Right cardiac atrium (tissue), 5 donors: ENCODE data around the gene ATP11A. TPM values are rescaled to one million over a fixed set of nuclear protein-coding genes. Genes with fewer than 3 reads are reported as not detected.

Experiments used
- ATAC-seq, 2 donors: fragments of 200-7000 bp; cut with Tn5 transposase; one replicate each; pipeline versions ENCODE4 v1.8.0 to v1.9.1; 2020; ENCODE audit warnings: moderate library complexity in 2 of 2, mild to moderate bottlenecking in 1 of 2
- DNase-seq, 3 donors: peaks; one replicate each; pipeline ENCODE4 v3.0.0-alpha.2; 2020
- H3K27ac ChIP-seq: one replicate; pipeline ENCODE4 v1.5.1; 2013; ENCODE audit warnings: mild to moderate bottlenecking, low read length, control low read depth, moderate library complexity
- H3K27me3 ChIP-seq: one replicate; pipeline ENCODE4 v1.6.1; 2013; ENCODE audit not compliant: control insufficient read depth, insufficient read depth
- H3K4me1 ChIP-seq: one replicate; pipeline ENCODE4 v1.6.1; 2013; ENCODE audit warnings: low read length; ENCODE audit not compliant: control insufficient read depth, insufficient read depth
- H3K4me3 ChIP-seq: one replicate; pipeline ENCODE4 v1.5.1; 2013; ENCODE audit warnings: low read length, control low read depth
- H3K9me3 ChIP-seq: one replicate; pipeline ENCODE4 v1.6.1; 2013; ENCODE audit warnings: low read length; ENCODE audit not compliant: control insufficient read depth
- WGBS: extraction: QIAGEN DNeasy Blood & Tissue Kit; methylation state at CpG from one replicate; pipeline ENCODE4 v1.1.7; 2013; 5-methylcytosine and 5-hydroxymethylcytosine counted together
- intact Hi-C, 4 donors: fragments of 100-400 bp; cut with DNase I; formaldehyde crosslinking; loops; one replicate each; pipeline versions ENCODE4 v1.11.0 to v1.14.0; 2022 to 2023
- long read RNA-seq, 4 donors: library from polyadenylated mRNA; unstranded; transcript quantifications; one replicate each; pipeline ENCODE4 v2.0.0, GENCODE V29; 2020 to 2021
- polyA plus RNA-seq: library from polyadenylated mRNA; stranded (reverse); fragments of 200-250 nt; gene quantifications from one replicate; pipeline ENCODE4 v1.2.3, GENCODE V29; 2013
- total RNA-seq, 4 donors: library from RNA; stranded (reverse); fragmentation: NEBNext Ultra II Directional; extraction: Animal tissue kit (Norgen Biotek cat#: 25700); gene quantifications; one replicate each; pipeline ENCODE4 v1.2.1, GENCODE V29; 2021
- donor health status: healthy with polysubstance abuse.
- donor health status: DM: no; HTN: yes; CAD: no.
- donor health status: DM: no; HTN: no; CAD: no.
- donor health status: DM: no; HTN: yes; CAD: no; lungs with severe emphysema.
- donor health status: DM: yes; HTN: yes; CAD: no.

Gene ATP11A
- total RNA-seq (100 to 1,000 TPM in 1 of 4 donors, 10 to 100 TPM in 3; 53.7 to 100 (median 87.8) TPM), polyA plus RNA-seq (19.5 TPM)
- long read RNA-seq, donor 1, full-length matches to known transcripts = 16 of 55 reads
- long read RNA-seq, donor 1, partial matches to known transcripts = 10 of 55 reads
- long read RNA-seq, donor 1, other reads (novel, unspliced or antisense) = 29 of 55 reads
- long read RNA-seq, donor 2, transcript ATP11A-217 (1 exons, 3,542 nt) = major isoform, 8 of 18 reads
- long read RNA-seq, donor 2, partial matches to known transcripts = 2 of 18 reads
- long read RNA-seq, donor 2, other reads (novel, unspliced or antisense) = 8 of 18 reads
- long read RNA-seq, donor 3, transcript ATP11A-217 (1 exons, 3,542 nt) = major isoform, 12 of 66 reads
- long read RNA-seq, donor 3, partial matches to known transcripts = 1 of 66 reads
- long read RNA-seq, donor 3, other reads (novel, unspliced or antisense) = 53 of 66 reads
- long read RNA-seq, donor 4, transcript ATP11A-217 (1 exons, 3,542 nt) = major isoform, 12 of 20 reads
- long read RNA-seq, donor 4, partial matches to known transcripts = 2 of 20 reads
- long read RNA-seq, donor 4, other reads (novel, unspliced or antisense) = 6 of 20 reads

DNA sequence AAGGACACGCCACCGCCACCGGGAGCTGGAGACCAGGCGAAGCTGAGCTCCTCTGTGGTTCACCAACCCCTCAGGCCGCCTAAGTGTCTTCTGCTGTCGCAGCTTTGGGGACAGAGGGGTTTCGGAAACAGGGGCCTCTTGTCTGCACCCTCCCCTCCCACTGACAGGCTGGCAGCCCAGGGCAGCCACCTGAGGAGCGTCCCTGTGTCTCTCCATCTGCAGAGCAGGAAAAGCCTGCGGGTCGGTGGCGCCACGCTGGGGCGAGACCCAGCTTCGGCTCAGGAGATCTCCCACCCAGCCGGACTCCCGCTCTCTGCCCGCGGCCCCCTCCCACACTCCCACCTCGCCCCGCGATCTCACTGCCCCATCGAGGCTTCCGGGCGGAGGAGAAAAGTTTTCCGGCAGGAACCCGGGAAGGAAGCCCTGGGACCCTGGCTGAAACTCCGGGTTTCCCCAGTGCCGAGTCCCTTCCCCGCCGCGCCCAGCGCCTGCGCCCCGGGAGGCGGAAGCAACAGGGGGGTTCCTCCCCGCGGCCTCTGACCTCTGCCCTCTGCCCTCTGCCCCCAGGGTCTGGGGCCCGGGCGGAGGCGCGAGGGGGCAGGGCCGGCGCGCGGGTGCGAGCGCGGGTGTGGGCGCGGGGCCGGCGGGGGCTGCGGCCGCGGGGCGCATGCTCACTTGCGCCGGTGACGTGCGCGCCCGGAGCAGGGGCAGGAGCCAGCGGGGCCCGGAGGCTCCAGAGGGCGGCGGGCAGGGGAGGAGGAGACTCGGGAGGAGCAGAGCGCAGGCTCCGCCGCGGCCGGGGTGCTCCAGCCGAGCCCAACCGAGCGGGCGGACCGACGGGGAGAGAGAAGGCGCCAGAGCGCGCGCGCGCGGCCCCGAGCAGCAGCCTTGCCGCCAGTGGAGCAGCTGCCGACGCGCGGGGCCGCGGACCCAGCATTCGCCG is at the start of gene ATP11A:
ATP11A (plus strand) TSS at position 736 of the 943 bp plus-strand sequence. CDS start 379 bp downstream, outside the sequence.
- Histone ChIP-seq H3K27me3 (no peaks in the 10 kb centered on the region), H3K27ac (peak within 1 kb of the TSS; percentile 70), H3K4me1 (peaks cover 10% of the 10 kb centered on the region), H3K9me3 (no peaks in the 10 kb centered on the region), H3K4me3 (peak within 1 kb of the TSS; percentile 88)
- intact Hi-C loops = loop anchor here in 1 of 4 donors (5.0 kb wide), 1 partner anchor 48 kb away; no protein-coding TSS in a partner anchor
- 1% methylated on average over 95 of the region's 95 CpGs for WGBS
- peak; percentile 96 to 98 (median 98) for DNase-seq
- peak; percentile 92 to 96 for ATAC-seq

DNA sequence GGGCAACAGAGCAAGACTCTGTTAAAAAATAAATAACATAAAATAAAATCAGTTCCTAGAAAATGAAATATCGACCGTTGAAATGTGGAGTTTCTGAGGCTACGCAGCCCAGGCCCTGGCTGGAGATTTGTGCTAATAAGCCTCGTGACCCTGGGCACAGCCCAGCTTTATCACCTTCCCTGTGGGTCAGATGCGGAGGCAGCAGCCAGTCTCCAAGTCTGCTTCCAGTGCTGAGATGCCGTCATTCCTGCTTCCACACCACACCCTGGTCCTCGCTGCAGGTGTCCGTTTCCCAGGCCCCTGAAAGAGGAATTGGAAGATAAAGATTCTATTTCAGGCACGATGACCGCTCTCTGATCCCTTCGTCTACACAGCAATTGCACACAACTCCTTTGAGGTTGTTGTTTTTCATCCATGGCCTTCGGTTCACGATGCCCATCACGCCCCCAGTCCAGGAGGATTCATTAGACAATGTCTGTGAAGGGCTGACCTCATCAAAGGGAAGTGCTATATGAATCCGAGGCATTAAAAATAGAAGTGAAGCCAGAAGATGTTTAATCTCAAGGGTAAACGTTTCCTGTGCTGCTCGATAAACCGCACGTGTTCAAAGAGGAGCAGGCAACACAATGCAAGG is 48.3 kb upstream of the ATP11A start:
- Histone ChIP-seq H3K27me3 (no peaks in the 10 kb centered on the region), H3K9me3 (no peaks in the 10 kb centered on the region), H3K4me1 (no peaks in the 10 kb centered on the region), H3K4me3 (no peak overlapping the region), H3K27ac (no peak overlapping the region)
- ATAC-seq (no peak), DNase-seq (no peak)
- WGBS = 56% methylated on average over 19 of the region's 19 CpGs
- intact Hi-C loops = loop anchor here in 3 of 4 donors (2.0 to 10.0 kb wide), 3 partner anchors 231 to 233 kb away; no protein-coding TSS in a partner anchor

DNA sequence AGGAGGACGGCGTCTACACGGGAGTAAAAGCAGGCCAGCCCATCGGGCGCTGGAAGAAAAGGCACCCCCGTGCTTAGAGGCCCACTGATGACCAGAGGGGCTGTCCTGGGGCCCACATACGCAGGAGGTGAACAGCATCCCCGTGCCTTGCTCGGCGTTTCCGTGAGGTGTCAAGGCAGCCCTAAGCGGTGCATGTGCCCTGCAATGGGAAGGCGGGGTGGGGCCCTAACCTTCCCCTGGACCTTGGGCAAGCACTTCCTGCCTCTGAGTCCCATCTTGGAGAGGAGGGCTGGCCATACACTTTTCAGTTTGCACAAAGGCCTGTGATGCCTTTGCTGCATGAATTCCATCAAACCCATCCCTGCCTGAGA is 47.8 kb upstream of the ATP11A start:
- 73% methylated on average over 13 of the region's 13 CpGs for WGBS
- no peaks in the 10 kb centered on the region for H3K9me3 ChIP-seq
- no peak overlapping the region for H3K4me3 ChIP-seq
- ATAC-seq (no peak), DNase-seq (no peak)
- no peak overlapping the region for H3K27ac ChIP-seq
- H3K27me3 ChIP-seq = no peaks in the 10 kb centered on the region
- no peaks in the 10 kb centered on the region for H3K4me1 ChIP-seq
- intact Hi-C loops = loop anchor here in 2 of 4 donors (5.0 to 10.0 kb wide), 2 partner anchors 230 to 233 kb away; no protein-coding TSS in a partner anchor

DNA sequence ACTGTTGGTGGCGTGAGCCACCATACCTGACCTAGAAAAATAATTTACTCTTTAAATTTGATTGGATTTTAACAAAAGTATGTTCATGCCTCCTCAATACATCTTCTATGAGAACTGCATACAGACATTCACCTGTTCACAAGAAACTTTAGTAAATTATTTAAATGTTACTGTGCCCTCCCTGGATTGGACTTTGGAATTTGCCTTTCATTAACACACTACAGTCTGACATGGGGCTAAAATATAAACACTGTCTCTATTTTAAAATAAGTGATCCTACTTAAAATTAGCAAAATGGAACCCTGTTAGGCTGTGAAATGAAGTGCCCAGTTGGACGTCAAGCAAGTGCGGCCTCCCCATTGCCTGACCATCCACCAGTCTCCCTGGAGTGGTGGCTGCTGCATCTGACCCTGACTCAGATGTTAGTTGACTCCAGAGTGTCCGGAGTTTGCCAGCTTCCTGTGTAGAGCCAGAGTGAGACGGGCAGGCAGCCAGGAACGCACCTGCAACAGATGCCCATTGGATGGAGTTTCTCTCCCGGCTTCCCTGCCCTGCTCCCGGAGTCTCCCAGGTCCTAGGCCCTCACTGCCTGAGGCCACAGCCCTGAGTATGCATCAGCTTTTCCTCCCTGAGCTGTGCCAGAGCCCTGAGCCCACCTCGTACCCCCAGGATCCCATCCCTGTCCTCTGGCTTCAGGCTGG is 45.9 kb upstream of the ATP11A start:
- Histone ChIP-seq H3K4me3 (no peak overlapping the region), H3K27ac (no peak overlapping the region), H3K27me3 (no peaks in the 10 kb centered on the region), H3K4me1 (no peaks in the 10 kb centered on the region), H3K9me3 (no peaks in the 10 kb centered on the region)
- DNase-seq (no peak), ATAC-seq (no peak)
- intact Hi-C loops = loop anchor here in 2 of 4 donors (5.0 to 10.0 kb wide), 2 partner anchors 228 to 231 kb away; no protein-coding TSS in a partner anchor
- 87% methylated on average over 9 of the region's 9 CpGs for WGBS

DNA sequence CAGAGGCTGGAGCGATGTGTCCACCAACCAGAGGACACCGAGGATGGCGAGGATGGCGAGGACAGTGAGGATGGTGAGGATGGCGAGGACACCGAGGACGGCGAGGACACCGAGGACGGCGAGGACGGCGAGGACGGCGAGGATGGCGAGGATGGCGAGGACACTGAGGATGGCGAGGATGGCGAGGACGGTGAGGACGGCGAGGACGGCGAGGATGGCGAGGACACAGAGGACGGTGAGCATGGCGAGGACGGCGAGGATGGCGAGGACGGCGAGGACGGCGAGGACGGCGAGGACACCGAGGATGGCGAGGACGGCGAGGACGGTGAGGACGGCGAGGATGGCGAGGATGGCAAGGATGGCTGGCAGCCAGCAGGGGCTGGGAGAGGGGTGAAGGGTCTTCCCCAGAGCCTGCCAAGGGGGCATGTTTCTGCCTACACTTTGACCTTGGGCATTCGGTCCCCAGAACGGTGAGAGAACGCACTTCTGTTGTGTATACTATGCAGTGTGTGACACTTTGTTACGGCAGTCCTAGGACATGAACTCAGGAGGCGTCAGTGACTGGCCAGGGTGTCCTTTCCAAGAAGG is 44.4 kb upstream of the ATP11A start:
- Histone ChIP-seq H3K27me3 (no peaks in the 10 kb centered on the region), H3K4me1 (no peaks in the 10 kb centered on the region), H3K4me3 (no peak overlapping the region), H3K9me3 (no peaks in the 10 kb centered on the region), H3K27ac (no peak overlapping the region)
- intact Hi-C loops = loop anchor here in 1 of 4 donors (10.0 kb wide), 1 partner anchor 229 kb away; no protein-coding TSS in a partner anchor
- ATAC-seq (no peak), DNase-seq (no peak)
- WGBS = 91% methylated on average over 49 of the region's 49 CpGs

DNA sequence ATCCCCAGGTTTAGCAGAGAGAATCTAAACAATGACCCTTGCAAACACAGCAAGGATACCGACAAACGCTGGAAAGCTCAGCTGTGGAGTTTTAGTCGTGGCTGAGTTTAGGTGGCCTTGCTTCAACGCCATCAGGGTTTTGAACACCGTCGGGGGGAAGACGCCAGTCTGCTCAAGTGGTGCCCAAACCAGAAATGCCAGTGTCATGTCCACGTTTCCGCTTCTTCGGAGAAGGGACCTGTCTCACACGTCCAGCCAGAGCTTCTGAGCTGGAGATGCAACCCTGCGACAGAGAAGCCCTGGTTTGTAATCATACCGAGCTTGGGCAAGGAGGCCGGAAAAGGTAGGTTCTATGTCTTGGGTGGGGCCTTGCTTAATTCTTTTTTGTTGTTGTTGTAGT is 42.6 kb upstream of the ATP11A start:
- Histone ChIP-seq H3K4me1 (no peaks in the 10 kb centered on the region), H3K27ac (no peak overlapping the region), H3K9me3 (no peaks in the 10 kb centered on the region), H3K4me3 (no peak overlapping the region), H3K27me3 (no peaks in the 10 kb centered on the region)
- intact Hi-C loops = loop anchor here in 1 of 4 donors (10.0 kb wide), 1 partner anchor 228 kb away; no protein-coding TSS in a partner anchor
- 91% methylated on average over 14 of the region's 14 CpGs for WGBS
- ATAC-seq (no peak), DNase-seq (no peak)

DNA sequence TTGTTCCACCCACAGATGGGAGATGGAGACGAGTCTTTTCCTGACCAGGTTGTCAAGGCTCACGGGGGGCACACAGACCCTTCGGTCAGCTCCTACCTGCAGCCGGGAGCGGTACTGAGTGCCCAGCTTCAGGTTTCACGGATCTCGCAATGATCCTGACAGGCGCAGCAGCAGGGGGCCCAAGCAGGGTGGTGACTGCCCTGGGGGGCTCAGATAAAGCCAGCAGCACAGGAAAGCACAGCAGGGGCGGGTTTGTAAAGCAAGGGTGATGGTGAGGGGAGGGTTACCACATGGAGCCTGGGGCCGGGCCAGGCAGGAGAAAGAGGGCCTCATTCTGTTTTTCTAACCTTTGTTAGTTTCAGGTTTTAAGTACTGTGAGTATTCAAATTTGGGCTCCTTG is 41.7 kb upstream of the ATP11A start:
- intact Hi-C loops = loop anchor here in 1 of 4 donors (10.0 kb wide), 1 partner anchor 227 kb away; no protein-coding TSS in a partner anchor
- 88% methylated on average over 10 of the region's 10 CpGs for WGBS
- DNase-seq (no peak), ATAC-seq (no peak)
- H3K9me3 ChIP-seq = no peaks in the 10 kb centered on the region
- H3K4me1 ChIP-seq = no peaks in the 10 kb centered on the region
- no peak overlapping the region for H3K4me3 ChIP-seq
- no peaks in the 10 kb centered on the region for H3K27me3 ChIP-seq
- H3K27ac ChIP-seq = no peak overlapping the region

DNA sequence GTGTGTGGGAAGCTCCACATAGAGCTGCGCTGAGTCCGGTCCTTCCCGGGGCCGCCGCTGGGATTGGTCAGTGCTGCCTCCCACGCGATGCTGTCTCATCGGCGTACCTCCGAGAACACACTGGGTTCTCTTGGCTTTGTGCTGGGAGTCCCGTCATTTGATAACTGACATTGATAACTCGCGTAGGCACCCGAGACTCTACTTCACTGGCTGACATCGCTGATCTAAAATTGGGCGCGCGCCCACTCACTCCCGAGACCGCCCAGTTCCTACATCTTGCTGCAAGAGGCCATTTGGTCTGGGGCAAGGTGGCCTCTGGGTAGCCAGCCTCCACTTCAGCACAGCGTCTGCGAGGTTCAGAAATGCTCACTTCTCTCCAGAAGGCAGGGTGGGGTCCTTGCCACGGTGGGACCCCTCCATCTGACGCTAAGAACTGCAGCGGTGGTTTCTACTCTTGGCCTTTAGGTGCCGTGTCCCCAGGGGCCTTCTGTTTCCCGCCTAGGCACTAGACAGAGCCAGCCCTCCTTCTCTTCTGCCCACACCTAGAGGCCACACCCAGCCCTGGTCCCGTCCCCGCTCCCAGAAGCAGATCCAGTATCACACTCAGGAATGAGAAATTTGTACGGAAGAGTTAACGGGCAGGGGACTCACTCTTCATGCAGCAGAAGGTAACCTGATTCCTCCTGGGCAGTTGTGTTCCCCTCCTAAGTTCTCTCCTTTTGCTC is 40.7 kb upstream of the ATP11A start:
- ATAC-seq = no peak
- no peaks in the 10 kb centered on the region for H3K9me3 ChIP-seq
- DNase-seq = no peak
- intact Hi-C loops = loop anchor here in 1 of 4 donors (10.0 kb wide), 1 partner anchor 226 kb away; no protein-coding TSS in a partner anchor
- no peak overlapping the region for H3K27ac ChIP-seq
- H3K27me3 ChIP-seq = no peaks in the 10 kb centered on the region
- WGBS = 94% methylated on average over 31 of the region's 31 CpGs
- no peak overlapping the region for H3K4me3 ChIP-seq
- H3K4me1 ChIP-seq = no peaks in the 10 kb centered on the region

DNA sequence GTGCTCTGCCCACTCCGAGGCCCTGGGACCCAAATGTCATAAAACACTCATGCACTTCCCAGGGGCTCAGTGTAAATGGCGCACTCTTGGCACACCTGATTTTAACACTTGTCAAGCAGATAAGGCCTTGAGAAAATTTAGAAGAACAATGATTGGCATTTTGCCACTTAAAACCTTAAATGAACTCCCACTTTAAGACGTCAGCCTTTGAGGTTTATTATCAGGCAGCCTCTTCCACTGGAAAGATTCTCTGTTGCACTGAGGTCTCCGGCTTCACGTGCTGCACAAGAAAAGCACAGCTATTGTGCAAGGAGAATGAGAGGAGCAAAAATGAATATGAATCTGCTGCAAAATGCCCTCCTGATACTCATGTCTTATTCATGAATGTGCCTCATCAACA is 38.5 kb upstream of the ATP11A start:
- intact Hi-C loops = no loop called here
- ATAC-seq (peak; percentile 56 to 84), DNase-seq (no peak)
- WGBS = 45% methylated on average over 5 of the region's 5 CpGs
- H3K27ac ChIP-seq = no peak overlapping the region
- no peaks in the 10 kb centered on the region for H3K9me3 ChIP-seq
- H3K27me3 ChIP-seq = no peaks in the 10 kb centered on the region
- no peak overlapping the region for H3K4me3 ChIP-seq
- H3K4me1 ChIP-seq = no peaks in the 10 kb centered on the region
